Measurements from ENCODE around the gene HES5. TPM values are rescaled to one million over a fixed set of nuclear protein-coding genes. Genes with fewer than 3 reads are reported as not detected.

HES5 gene
- total RNA-seq, 1 donor from 2014 or later: not detected

DNA sequence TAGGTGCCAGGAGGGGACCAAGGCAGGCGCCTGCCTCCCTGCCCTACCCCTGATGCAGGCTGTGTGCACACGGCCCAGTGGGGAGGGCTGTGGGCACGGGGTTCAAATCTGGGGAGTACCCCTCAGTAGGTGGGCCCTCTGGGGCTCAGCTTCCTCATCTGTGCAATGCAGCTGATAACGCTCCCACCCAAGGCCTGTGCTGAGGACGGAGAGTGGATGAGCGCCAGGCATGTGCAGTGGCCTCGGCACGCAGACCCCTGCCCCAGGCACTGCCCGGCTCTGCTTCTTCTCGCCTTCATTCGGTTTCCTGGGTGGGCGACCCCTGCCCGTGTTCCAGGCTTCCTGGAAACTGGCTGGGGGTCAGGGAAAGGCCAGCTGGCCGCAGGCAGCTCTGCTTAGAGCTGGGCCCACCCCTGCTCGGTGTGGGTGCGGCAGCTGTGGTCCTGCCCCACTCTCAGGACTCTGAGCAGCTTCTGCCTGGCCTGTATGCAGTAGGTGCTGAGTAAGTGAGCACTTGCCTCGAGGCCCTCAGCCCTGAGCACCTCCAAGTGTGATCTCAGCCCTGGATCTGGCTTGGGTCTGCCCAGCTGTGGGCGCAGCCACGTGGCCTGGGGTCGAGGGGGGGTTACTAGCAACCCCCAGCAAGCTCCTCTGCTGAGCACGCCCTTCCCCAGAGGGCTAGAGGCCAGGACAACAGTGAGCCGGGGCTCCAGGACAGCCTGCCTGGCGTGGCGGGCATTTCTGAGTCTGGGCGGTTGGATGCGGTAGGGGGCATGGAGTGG lies 14.2 kb upstream of the HES5 start:
- Mint-ChIP-seq H3K27me3 (ENCODE audit: low read depth) (peaks cover 1% of the 10 kb centered on the region), H3K27ac (peak overlapping the region; percentile 25), H3K36me3 (no peaks in the 10 kb centered on the region), H3K9me3 (no peaks in the 10 kb centered on the region), H3K4me3 (no peak overlapping the region), H3K4me1 (peaks cover 26% of the 10 kb centered on the region)
- TF ChIP-seq, protein P1, sequence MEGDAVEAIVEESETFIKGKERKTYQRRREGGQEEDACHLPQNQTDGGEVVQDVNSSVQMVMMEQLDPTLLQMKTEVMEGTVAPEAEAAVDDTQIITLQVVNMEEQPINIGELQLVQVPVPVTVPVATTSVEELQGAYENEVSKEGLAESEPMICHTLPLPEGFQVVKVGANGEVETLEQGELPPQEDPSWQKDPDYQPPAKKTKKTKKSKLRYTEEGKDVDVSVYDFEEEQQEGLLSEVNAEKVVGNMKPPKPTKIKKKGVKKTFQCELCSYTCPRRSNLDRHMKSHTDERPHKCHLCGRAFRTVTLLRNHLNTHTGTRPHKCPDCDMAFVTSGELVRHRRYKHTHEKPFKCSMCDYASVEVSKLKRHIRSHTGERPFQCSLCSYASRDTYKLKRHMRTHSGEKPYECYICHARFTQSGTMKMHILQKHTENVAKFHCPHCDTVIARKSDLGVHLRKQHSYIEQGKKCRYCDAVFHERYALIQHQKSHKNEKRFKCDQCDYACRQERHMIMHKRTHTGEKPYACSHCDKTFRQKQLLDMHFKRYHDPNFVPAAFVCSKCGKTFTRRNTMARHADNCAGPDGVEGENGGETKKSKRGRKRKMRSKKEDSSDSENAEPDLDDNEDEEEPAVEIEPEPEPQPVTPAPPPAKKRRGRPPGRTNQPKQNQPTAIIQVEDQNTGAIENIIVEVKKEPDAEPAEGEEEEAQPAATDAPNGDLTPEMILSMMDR (IDR thresholded peaks at IDR 0.05; ENCODE audit: unreplicated experiment): no peak
- no peak for DNase-seq (ENCODE audit: low spot score in 2 of 2, unreplicated experiment in 2 of 2)

DNA sequence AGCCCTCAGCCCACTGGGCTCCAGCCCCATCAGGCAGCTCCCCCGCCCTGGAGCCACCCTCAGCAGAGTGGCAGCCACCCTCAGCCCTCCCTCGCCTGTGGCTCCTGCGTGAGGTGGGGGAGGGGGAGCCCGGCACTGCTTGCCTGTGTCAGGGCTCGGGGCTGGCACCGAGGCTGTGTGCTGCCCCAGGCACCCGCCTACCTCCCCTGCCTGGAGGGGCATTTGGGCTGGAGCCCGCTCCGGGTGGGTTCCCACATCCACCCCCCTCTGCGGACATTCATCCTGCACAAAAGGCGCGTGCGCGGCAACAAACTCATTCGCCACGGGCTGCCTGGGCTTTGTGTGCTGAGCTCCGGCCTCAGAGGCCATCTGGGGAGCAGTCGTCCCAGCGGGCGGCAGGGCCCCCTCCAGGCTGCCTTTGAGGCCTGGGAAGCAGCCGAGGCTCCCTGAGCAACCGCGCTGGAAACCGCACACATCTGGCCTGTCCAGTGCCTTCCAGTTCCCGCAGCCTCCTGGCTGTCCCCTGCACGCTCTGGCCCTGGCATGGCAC lies 13.6 kb upstream of the HES5 start:
- TF ChIP-seq, protein P1 (IDR thresholded peaks at IDR 0.05; ENCODE audit: unreplicated experiment): no peak
- Mint-ChIP-seq H3K4me3 (no peak overlapping the region), H3K4me1 (peaks cover 26% of the 10 kb centered on the region), H3K27me3 (ENCODE audit: low read depth) (peaks cover 4% of the 10 kb centered on the region), H3K9me3 (no peaks in the 10 kb centered on the region), H3K36me3 (no peaks in the 10 kb centered on the region), H3K27ac (no peak overlapping the region)
- no peak for DNase-seq (ENCODE audit: low spot score in 2 of 2, unreplicated experiment in 2 of 2)

DNA sequence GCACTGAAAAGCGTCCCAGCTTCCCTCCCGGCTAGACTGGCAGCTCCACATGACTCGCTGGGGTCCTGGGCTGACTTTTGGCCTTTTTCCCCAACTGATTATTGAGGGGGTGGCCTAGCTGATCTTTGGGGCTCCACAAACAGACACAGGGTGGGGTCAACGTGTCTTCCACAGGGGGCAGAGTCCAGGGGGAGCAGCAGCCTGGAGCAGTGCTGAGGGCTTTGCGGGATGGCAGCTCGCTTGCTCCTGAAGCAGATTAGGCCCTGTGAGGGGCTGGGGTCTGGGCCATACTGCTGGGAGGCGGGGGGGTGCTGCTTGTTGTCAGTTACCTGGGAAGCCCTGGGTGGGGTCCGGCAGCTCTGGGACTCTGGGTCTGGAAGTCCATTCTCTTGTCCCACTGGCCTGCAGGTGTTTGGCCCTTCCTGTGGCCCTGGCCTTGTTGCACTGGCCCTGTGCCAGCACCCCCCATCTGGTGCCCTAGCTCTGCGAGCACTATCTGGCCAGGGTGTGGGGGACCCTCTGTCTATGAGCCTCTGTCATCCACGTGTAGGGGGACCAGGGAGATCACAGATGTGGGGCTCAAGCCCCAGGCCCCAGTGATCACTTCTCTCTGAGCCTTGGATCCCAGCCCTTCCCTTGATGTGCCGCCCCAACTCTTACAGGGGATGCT lies 12.3 kb upstream of the HES5 start:
- H3K27ac Mint-ChIP-seq: no peak overlapping the region
- H3K4me1 Mint-ChIP-seq: peaks cover 24% of the 10 kb centered on the region
- H3K36me3 Mint-ChIP-seq: no peaks in the 10 kb centered on the region
- H3K4me3 Mint-ChIP-seq: no peak overlapping the region
- TF ChIP-seq, protein P1 (IDR thresholded peaks at IDR 0.05; ENCODE audit: unreplicated experiment): no peak
- H3K27me3 Mint-ChIP-seq (ENCODE audit: low read depth): peaks cover 4% of the 10 kb centered on the region
- DNase-seq (ENCODE audit: low spot score in 2 of 2, unreplicated experiment in 2 of 2): no peak
- H3K9me3 Mint-ChIP-seq: no peaks in the 10 kb centered on the region

DNA sequence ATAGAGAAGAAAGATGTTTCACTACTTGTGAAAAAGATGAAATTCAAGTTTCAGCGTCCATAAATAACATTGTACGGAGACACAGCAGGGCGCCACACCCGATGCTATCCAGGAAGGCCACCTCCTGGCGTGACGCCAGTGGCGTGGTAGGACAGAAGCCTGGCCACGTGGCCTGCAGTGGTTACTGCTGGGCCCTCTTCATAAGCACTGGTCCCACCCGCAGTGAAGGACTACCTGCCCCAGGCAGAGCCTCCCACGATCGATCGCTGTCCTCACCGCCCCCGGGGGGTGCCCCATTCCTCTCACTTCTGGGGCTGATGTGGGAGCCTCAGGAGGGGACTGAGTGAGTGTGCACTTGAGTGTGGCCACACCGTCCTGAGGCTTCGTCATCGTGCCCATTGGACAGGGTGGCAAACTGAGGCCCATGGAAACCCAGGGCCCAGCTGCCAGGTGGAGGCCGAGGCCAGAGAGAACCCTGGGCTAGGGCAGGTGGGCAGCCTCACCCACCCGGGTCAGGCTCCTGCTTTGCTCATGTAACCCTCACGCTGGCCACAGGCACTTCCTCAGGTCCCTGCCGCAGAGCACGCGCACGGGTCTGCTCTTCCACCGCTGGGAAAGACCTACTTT lies 11.7 kb upstream of the HES5 start:
- Mint-ChIP-seq H3K4me3 (no peak overlapping the region), H3K4me1 (peaks cover 22% of the 10 kb centered on the region), H3K36me3 (no peaks in the 10 kb centered on the region), H3K9me3 (no peaks in the 10 kb centered on the region), H3K27ac (no peak overlapping the region), H3K27me3 (ENCODE audit: low read depth) (peaks cover 10% of the 10 kb centered on the region)
- TF ChIP-seq, protein P1 (IDR thresholded peaks at IDR 0.05; ENCODE audit: unreplicated experiment): no peak
- peak in 1 of 2 experiments; percentile 60 for DNase-seq (ENCODE audit: low spot score in 2 of 2, unreplicated experiment in 2 of 2)

DNA sequence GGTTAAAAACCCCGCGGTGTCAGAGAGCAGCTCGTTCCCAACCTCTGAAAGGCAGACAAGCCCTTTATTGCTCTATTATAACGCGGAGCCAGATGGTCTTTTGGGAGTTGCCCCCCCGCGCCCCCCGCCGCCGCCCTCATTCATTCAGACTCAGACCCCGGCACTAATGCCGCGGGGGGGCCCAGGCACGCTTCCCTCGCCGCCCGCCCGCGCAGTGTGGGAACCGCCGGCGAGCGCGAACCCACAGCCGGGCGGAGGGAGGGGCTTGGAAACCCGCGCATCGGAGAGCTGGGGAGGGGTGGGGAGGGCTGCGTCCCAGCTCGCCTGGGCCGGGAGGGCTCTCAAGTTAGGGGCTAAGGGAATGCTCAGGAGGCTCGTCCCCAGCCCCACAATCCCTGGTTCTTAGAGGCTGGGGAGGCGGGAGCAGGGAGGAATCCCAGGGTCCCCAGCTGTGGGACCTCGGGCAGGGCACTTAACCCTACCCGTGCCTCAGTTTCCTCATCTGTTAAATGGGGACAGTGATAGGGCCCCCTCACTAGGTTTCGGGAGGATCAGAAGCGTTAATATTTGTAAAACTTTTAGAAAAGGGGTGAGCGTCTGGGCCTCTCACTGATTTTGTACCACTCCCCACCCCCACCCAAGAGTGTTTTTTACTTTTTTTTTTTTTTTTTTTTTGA lies 10.9 kb upstream of the HES5 start:
- peaks cover 16% of the 10 kb centered on the region for H3K27me3 Mint-ChIP-seq (ENCODE audit: low read depth)
- no peaks in the 10 kb centered on the region for H3K36me3 Mint-ChIP-seq
- TF ChIP-seq, protein P1 (IDR thresholded peaks at IDR 0.05; ENCODE audit: unreplicated experiment): no peak
- H3K4me1 Mint-ChIP-seq: peaks cover 22% of the 10 kb centered on the region
- no peaks in the 10 kb centered on the region for H3K9me3 Mint-ChIP-seq
- no peak overlapping the region for H3K4me3 Mint-ChIP-seq
- DNase-seq (ENCODE audit: low spot score in 2 of 2, unreplicated experiment in 2 of 2): no peak
- no peak overlapping the region for H3K27ac Mint-ChIP-seq
